Lower leg skin (tissue), 3 donors: ENCODE data around the gene ELN.

Source experiments
- CTCF ChIP-seq, 3 donors: fragments of 450-650 bp; IDR thresholded peaks; one replicate each; pipeline ENCODE4 v1.5.1; 2016; ENCODE audit warnings: antibody characterized with exemption in 3 of 3, mild to moderate bottlenecking in 3 of 3, moderate library complexity in 2 of 3
- POLR2A ChIP-seq, 2 donors: fragments of 450-650 bp; IDR thresholded peaks; one replicate each; pipeline ENCODE4 v1.6.1; 2016 to 2017; ENCODE audit warnings: antibody characterized with exemption in 2 of 2, mild to moderate bottlenecking in 1 of 2, moderate library complexity in 1 of 2

DNA sequence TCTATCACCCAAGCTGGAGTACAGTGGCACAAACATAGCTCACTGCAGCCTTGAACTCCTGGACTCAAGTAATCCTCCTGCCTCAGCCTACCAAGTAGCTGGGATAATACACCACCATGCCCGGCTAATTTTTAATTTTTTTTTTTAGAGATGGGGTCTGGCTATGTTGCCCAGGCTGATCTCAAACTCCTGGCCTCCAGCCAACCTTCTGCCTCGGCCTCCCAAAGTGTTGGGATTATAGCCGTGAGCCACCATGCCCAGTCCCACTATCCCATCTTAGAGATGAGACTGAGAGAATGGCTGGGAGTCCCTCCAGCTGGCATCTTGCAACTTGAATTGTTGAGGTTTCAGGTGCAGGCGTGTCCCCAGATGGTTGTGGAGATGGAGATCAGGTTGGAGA, 40.7 kb upstream of the ELN start:
- TF ChIP-seq CTCF (IDR thresholded peaks at IDR 0.05) (no peak), POLR2A (IDR thresholded peaks at IDR 0.05) (no peak)
